ENCODE measurements around the gene SERPINA5.

The SERPINA5 gene

GRCh38 chr14:94560291-94560665, 20.9 kb upstream of the SERPINA5 start:
- no peak overlapping the region for H3K27ac ChIP-seq (ENCODE audit: low read length)
- H4K20me1 ChIP-seq (ENCODE audit: insufficient read depth, low read length), result no peaks in the 10 kb centered on the region
- H3K9ac ChIP-seq (ENCODE audit: low read length), result no peak overlapping the region
- H3K4me2 ChIP-seq (ENCODE audit: low read length), result no peak overlapping the region
- 0 out of 2 replicates have a peak, but pooled peaks cover 5% of the 10 kb centered on the region for H3K27me3 ChIP-seq (ENCODE audit: low read depth, low read length)
- no peaks in the 10 kb centered on the region for H3K9me3 ChIP-seq (ENCODE audit: insufficient read depth, low read length)
- H3K4me3 ChIP-seq (ENCODE audit: low read length), result no peak overlapping the region
- H2AFZ ChIP-seq (ENCODE audit: low read depth, low read length), result no peak overlapping the region
- no peaks in the 10 kb centered on the region for H3K79me2 ChIP-seq (ENCODE audit: low read length)
- no peaks in the 10 kb centered on the region for H3K36me3 ChIP-seq (replicated peaks; ENCODE audit: low read depth, low read length)
- TF ChIP-seq EZH2phosphoT487 (IDR thresholded peaks at IDR 0.05; ENCODE audit: low read depth) (no peak), CTCF (IDR thresholded peaks at IDR 0.05; ENCODE audit: low read depth, low read length) (no peak)
- no peaks in the 10 kb centered on the region for H3K4me1 ChIP-seq (ENCODE audit: low read length)

- peaks cover 6% of the 10 kb centered on the region; the same call in 1 of the 2 replicates for H3K27me3 ChIP-seq (ENCODE audit: low read depth, low read length)
- no peak within 1 kb of the TSS for H3K27ac ChIP-seq (ENCODE audit: low read length)
- H3K36me3 ChIP-seq (replicated peaks; ENCODE audit: low read depth, low read length), result no peaks in the 10 kb centered on the region
- H3K9ac ChIP-seq (ENCODE audit: low read length), result no peak within 1 kb of the TSS
- no peaks in the 10 kb centered on the region for H3K4me1 ChIP-seq (ENCODE audit: low read length)
- no peak within 1 kb of the TSS for H3K4me3 ChIP-seq (ENCODE audit: low read length)
- no peak within 1 kb of the TSS for H3K4me2 ChIP-seq (ENCODE audit: low read length)
- H3K9me3 ChIP-seq (ENCODE audit: insufficient read depth, low read length), result no peaks in the 10 kb centered on the region
- H3K79me2 ChIP-seq (ENCODE audit: low read length), result no peaks in the 10 kb centered on the region
- no peaks in the 10 kb centered on the region for H4K20me1 ChIP-seq (ENCODE audit: insufficient read depth, low read length)
- TF ChIP-seq CTCF (IDR thresholded peaks at IDR 0.05; ENCODE audit: low read depth, low read length), result no peak
- no peak for TF ChIP-seq EZH2phosphoT487 (IDR thresholded peaks at IDR 0.05; ENCODE audit: low read depth)
- H2AFZ ChIP-seq (ENCODE audit: low read depth, low read length), result no peak within 1 kb of the TSS
These were observed 20.2 kb upstream of the SERPINA5 start, which contains the start of gene SERPINA4 for GRCh38 chr14:94560751-94561655. Gene SERPINA4 (plus strand): TSS chr14:94561442. CDS start chr14:94563483, 2,041 bp downstream.

- Histone ChIP-seq H3K4me3 (ENCODE audit: low read length) (no peak overlapping the region), H3K36me3 (replicated peaks; ENCODE audit: low read depth, low read length) (no peaks in the 10 kb centered on the region), H3K79me2 (ENCODE audit: low read length) (no peaks in the 10 kb centered on the region), H3K9ac (ENCODE audit: low read length) (no peak overlapping the region), H2AFZ (ENCODE audit: low read depth, low read length) (no peak overlapping the region), H3K4me1 (ENCODE audit: low read length) (no peaks in the 10 kb centered on the region), H3K9me3 (ENCODE audit: insufficient read depth, low read length) (no peaks in the 10 kb centered on the region), H4K20me1 (ENCODE audit: insufficient read depth, low read length) (no peaks in the 10 kb centered on the region), H3K4me2 (ENCODE audit: low read length) (no peak overlapping the region), H3K27me3 (ENCODE audit: low read depth, low read length) (peaks cover 12% of the 10 kb centered on the region; the same call in 1 of the 2 replicates), H3K27ac (ENCODE audit: low read length) (no peak overlapping the region)
- no peak for TF ChIP-seq CTCF (IDR thresholded peaks at IDR 0.05; ENCODE audit: low read depth, low read length)
- TF ChIP-seq EZH2phosphoT487 (IDR thresholded peaks at IDR 0.05; ENCODE audit: low read depth), result no peak
These were observed 19.6 kb upstream of the SERPINA5 start for GRCh38 chr14:94561656-94562010.

- no peaks in the 10 kb centered on the region for H3K9me3 ChIP-seq (ENCODE audit: insufficient read depth, low read length)
- no peak overlapping the region for H3K9ac ChIP-seq (ENCODE audit: low read length)
- no peak overlapping the region for H3K27ac ChIP-seq (ENCODE audit: low read length)
- no peaks in the 10 kb centered on the region for H4K20me1 ChIP-seq (ENCODE audit: insufficient read depth, low read length)
- H3K79me2 ChIP-seq (ENCODE audit: low read length), result no peaks in the 10 kb centered on the region
- peaks cover 12% of the 10 kb centered on the region; the same call in 1 of the 2 replicates for H3K27me3 ChIP-seq (ENCODE audit: low read depth, low read length)
- TF ChIP-seq EZH2phosphoT487 (IDR thresholded peaks at IDR 0.05; ENCODE audit: low read depth) (no peak), CTCF (IDR thresholded peaks at IDR 0.05; ENCODE audit: low read depth, low read length) (no peak)
- H2AFZ ChIP-seq (ENCODE audit: low read depth, low read length), result no peak overlapping the region
- H3K4me1 ChIP-seq (ENCODE audit: low read length), result no peaks in the 10 kb centered on the region
- H3K4me3 ChIP-seq (ENCODE audit: low read length), result no peak overlapping the region
- no peak overlapping the region for H3K4me2 ChIP-seq (ENCODE audit: low read length)
- H3K36me3 ChIP-seq (replicated peaks; ENCODE audit: low read depth, low read length), result no peaks in the 10 kb centered on the region
These were observed 19.2 kb upstream of the SERPINA5 start for GRCh38 chr14:94562022-94562421.
